NOMO-1 (cell line): ENCODE data around the gene ADD1.

Source experiments
- DNase-seq, 2 experiments: peaks; one replicate each; lab custom pipeline; 2025; ENCODE audit not compliant: unreplicated experiment in 2 of 2; lab: John Stamatoyannopoulos, UW

The ADD1 gene

GRCh38 chr4:2879026-2879425, 35.4 kb downstream of the ADD1 start:
- DNase-seq = no peak

GRCh38 chr4:2881431-2881830, 37.8 kb downstream of the ADD1 start:
- DNase-seq = no peak

GRCh38 chr4:2882341-2882740, 38.7 kb downstream of the ADD1 start:
- DNase-seq = no peak

GRCh38 chr4:2886161-2886560, 42.5 kb downstream of the ADD1 start:
- no peak for DNase-seq

- no peak for DNase-seq
Measured at GRCh38 chr4:2886622-2887021, 43.0 kb downstream of the ADD1 start.

GRCh38 chr4:2887343-2887742, 43.7 kb downstream of the ADD1 start:
- no peak for DNase-seq

- no peak for DNase-seq
Measured at GRCh38 chr4:2888886-2889285, 45.2 kb downstream of the ADD1 start.

- no peak for DNase-seq
Measured at GRCh38 chr4:2891294-2891693, 47.6 kb downstream of the ADD1 start.

GRCh38 chr4:2893772-2894171, 50.1 kb downstream of the ADD1 start:
- DNase-seq = no peak

- DNase-seq = no peak
Measured at GRCh38 chr4:2898001-2898400, 54.4 kb downstream of the ADD1 start.

- no peak for DNase-seq
Measured at GRCh38 chr4:2900741-2901140, 57.1 kb downstream of the ADD1 start.

GRCh38 chr4:2901186-2901585, 57.5 kb downstream of the ADD1 start:
- DNase-seq = no peak

- DNase-seq = no peak
Measured at GRCh38 chr4:2902126-2902525, 58.5 kb downstream of the ADD1 start.

- no peak for DNase-seq
Measured at GRCh38 chr4:2905544-2905943, 61.9 kb downstream of the ADD1 start.

- DNase-seq = no peak
Measured at GRCh38 chr4:2906218-2906617, 62.6 kb downstream of the ADD1 start.

- DNase-seq = no peak
Measured at GRCh38 chr4:2907226-2907625, 63.6 kb downstream of the ADD1 start.

- no peak for DNase-seq
Measured at GRCh38 chr4:2907706-2908293, 64.2 kb downstream of the ADD1 start.

- no peak for DNase-seq
Measured at GRCh38 chr4:2908686-2909085, 65.0 kb downstream of the ADD1 start.

- no peak for DNase-seq
Measured at GRCh38 chr4:2909583-2909982, 65.9 kb downstream of the ADD1 start.

GRCh38 chr4:2910409-2910808, 66.8 kb downstream of the ADD1 start:
- DNase-seq = no peak

GRCh38 chr4:2911868-2912267, 68.2 kb downstream of the ADD1 start:
- DNase-seq = no peak

GRCh38 chr4:2913168-2913567, 69.5 kb downstream of the ADD1 start:
- no peak for DNase-seq
